Uterus (tissue), 2 donors: Measurements from ENCODE around the gene ZNF512B.

Experiments used
- POLR2A ChIP-seq, 2 donors: fragments of 450-650 bp; IDR thresholded peaks; one replicate each; pipeline ENCODE4 v1.6.1; 2016; ENCODE audit warnings: antibody characterized with exemption in 2 of 2, mild to moderate bottlenecking in 1 of 2, moderate library complexity in 1 of 2
- TF ChIP-seq, protein P1 (sequence below), 4 experiments: fragments of 200-600 bp in 2 of 4; fragments of 450-650 bp in 2 of 4; sonication (generic) in 2 of 4; IDR thresholded peaks; one replicate each; pipeline ENCODE4 v1.5.1; 2016 to 2019; ENCODE audit warnings: antibody characterized with exemption in 4 of 4, mild to moderate bottlenecking in 2 of 4, moderate library complexity in 1 of 4

- TF ChIP-seq, protein P1, sequence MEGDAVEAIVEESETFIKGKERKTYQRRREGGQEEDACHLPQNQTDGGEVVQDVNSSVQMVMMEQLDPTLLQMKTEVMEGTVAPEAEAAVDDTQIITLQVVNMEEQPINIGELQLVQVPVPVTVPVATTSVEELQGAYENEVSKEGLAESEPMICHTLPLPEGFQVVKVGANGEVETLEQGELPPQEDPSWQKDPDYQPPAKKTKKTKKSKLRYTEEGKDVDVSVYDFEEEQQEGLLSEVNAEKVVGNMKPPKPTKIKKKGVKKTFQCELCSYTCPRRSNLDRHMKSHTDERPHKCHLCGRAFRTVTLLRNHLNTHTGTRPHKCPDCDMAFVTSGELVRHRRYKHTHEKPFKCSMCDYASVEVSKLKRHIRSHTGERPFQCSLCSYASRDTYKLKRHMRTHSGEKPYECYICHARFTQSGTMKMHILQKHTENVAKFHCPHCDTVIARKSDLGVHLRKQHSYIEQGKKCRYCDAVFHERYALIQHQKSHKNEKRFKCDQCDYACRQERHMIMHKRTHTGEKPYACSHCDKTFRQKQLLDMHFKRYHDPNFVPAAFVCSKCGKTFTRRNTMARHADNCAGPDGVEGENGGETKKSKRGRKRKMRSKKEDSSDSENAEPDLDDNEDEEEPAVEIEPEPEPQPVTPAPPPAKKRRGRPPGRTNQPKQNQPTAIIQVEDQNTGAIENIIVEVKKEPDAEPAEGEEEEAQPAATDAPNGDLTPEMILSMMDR (IDR thresholded peaks at IDR 0.05), result no peak
- no peak for TF ChIP-seq POLR2A (IDR thresholded peaks at IDR 0.05)
Measured at GRCh38 chr20:63982937-63983336, 13.2 kb upstream of the ZNF512B start.
